NCI-H2196 (cell line): Measurements from ENCODE around the gene TAL1.

Experiments used
- DNase-seq: peaks from one replicate; lab custom pipeline; 2025; ENCODE audit not compliant: unreplicated experiment; lab: John Stamatoyannopoulos, UW

The TAL1 gene

DNA sequence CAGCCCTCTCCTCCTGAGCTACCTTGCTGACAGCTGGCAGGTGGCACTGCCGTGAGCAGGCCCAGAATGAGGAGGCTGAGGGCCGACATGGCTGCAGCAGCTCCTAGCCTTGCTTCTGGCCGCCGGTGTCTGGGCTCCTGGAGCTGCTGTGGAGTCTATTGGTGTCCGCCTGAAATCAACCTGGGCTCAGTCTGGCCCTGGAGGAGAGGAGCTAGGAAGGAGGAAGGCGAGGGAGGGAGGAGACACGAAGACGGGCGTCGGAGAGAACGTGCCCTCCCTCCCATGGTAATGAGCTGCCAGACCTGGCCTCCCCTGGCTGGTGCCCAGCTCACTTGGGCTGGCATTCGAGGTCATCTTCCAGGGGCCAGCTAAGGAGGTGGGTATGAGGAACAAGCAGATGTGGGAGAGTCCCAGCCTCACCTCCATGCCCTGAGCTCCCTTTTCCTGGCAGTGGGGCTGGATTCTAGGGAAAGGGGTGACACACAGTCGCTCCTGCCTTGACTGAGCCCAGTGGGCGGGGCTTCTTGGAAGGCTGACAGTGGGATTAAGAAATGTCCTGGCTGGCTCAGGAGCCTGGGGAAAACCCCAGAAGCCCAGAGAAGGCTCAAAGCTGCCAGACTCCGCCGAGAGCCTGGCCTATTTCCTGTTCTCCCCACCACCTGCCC, 42.0 kb downstream of the TAL1 start, which contains the start of gene PDZK1IP1:
TSS of gene PDZK1IP1 (minus strand) at position 193 of the 665 bp plus-strand sequence. CDS start at position 89, 104 bp downstream.
- DNase-seq: peak; percentile 47

DNA sequence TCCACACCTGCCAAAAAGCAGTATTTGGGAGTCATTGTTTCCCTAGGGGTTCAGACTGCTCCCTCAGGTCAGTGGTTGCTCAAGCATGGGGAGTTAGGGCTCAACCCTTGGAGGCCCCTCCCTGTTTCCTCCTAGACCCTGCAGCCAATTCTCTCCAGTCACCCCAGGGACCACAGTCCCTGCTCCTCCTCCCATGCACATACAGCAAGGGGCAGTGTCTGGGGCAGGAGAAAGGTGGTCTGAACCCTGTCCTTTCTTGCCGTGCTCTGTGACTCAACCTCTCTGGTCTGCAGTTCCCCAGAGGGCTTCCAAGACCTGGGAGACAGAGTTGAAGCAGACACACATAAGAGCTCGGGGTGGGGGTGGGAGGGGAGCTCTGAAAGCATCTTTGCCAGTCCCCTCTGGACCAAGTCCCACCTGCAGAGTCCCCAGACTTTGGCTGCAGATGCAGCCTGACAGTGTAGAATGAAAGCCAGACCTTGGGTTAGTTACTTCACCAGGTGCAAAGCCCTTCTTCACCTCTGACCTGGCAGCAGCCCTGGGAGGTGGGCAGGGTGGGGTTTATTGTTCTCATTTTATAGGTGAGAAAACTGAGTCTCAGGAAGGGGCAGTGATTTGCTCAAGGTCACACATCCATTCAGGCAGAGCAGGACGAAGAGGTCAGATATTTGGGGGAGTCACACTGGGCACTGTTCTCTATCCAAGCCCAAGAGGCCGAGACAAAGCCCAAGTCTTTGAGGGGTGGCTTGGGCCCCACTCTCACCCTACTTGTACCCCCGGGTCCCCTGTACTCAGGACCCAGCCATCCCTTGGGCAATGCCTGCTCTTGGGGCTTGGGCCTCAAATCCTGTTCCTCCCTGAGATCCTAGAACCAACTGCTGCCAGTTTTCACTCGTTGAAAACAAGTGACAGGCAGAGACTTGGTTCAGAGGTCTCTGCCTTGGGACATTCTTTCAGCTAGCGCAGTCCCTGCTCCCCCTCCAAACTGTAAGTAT, 42.9 kb downstream of the TAL1 start:
- DNase-seq: no peak

DNA sequence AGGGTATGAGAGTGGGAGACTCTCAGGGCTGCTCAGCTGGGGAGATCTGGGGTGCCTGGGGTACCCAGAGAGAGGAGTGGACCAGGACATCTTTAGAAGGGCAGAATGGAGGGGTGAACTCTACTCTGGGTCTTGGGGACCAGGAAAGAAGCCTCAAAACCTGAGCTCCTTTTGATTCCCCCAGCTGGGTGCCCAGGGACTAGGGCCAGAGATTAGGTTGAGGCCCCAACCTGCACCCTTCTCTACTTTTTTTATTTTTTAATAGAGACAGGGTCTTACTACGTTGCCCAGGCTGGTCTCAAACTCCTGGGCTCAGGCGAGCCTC, 44.1 kb downstream of the TAL1 start:
- DNase-seq: no peak

DNA sequence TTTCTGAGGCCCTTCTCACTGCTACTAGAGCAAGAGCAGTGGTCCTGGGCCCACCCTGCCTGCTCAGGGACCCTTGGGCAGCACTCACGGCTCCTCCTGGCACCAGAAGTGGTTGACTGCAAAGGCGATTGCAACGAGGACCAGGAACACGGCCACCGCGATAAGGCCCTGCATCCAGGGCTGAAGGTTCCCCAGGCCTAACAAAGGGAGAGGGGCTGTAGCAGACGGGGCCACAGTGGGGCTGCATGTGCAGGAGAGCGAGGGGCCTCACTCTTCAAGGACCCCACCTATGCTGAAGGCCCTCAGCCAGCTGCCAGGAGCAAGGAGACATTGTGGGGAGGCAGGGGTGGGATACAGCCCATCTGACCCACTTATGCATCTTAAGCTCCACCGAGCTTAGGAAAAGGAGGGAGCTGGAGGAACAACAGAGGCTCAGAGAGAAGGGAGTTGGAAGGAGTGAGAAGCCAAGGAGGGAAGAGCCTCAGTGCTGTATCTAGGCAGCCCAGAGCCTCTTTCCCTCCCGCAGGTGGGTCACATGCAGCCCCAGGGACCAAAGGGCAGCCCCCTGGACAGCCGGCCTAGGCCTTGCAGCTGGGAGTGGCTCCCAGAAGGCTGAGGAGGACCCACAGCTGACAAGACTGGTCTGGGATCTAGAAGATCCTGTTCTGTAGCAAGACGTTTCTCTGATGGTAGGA, 44.6 kb downstream of the TAL1 start:
- no peak for DNase-seq

DNA sequence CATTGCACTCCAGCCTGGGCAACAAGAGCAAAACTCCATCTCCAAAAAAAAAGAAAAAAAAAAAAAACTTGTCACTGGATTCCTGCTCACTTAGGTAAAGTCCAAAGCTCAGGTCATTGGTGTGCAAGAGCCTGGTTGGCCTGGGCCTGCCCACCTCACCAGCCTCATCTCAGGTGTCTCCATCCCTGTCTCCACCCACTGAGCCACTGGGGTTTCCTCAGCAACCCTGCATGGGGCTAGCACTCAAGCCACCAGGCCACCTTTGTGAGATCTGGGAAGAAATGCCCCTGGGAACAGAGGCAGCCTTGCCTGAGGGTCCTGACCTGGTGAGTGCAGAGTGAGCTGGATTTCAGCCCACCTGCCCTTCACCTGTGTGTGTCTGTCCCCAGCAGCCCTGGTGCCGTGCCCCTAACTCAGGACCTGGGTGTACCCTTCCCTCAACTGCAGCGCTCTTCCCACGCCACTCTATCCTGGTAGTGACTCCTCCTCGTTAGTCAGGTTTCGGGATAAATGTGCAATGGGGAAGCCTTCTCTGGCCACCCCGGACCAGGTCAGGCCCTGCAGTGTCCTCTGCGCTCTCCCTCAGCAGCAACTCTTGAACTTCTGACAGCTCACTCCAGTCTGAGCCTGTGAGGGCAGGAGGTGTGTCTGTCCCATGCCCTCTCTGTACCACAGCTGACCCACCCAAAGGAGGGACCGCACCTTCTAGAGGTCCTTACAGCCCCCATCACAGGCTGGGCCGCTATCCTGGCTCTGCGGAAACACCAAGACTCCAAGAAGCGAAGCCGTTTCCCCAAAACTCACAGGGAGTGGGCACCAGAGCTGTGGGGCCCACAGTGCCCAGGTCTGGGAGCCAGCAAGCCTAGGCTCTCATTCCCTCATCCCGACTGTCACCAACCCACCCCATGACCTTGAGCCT, 45.5 kb downstream of the TAL1 start:
- no peak for DNase-seq

DNA sequence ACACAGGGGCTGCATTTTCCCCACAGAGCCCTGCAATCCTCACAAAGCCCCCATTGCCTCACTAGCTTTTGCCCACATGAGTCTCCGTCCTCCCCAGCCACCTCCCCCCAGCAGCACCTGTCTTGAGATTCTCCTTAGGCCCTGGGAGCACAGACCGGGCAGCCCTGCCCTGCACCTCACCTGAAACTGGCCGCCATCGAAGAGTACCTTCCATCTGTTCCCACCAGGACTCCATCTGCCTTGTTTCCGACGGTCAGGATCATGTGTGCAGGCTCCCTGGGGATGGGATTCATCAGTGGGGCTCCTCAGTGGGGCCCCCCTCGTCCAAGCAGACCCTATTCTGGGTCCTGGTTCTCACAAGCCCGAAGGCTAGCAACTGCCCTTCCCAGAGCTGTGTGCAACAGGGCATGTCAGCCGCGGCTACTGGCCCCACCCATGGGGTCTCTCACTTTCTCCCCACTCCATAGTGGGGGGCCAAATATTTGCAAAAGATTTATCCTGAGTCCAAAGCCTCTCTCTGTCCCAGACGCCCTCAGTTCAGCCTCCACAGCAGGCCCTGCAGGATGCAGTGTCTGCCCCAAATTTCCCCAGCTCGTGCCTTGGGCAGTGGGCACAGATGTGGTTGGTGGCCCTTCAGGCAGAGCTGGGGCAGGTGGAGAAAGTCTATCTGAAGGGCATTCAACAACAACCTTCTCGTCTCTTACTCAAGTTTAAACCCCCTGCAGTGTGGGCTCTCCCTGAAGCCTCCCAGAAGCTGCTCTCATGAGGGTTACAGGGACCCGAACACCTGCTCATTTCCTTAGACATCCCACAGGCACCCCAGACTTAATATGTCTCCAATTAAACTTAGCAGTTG, 47.0 kb downstream of the TAL1 start:
- no peak for DNase-seq

DNA sequence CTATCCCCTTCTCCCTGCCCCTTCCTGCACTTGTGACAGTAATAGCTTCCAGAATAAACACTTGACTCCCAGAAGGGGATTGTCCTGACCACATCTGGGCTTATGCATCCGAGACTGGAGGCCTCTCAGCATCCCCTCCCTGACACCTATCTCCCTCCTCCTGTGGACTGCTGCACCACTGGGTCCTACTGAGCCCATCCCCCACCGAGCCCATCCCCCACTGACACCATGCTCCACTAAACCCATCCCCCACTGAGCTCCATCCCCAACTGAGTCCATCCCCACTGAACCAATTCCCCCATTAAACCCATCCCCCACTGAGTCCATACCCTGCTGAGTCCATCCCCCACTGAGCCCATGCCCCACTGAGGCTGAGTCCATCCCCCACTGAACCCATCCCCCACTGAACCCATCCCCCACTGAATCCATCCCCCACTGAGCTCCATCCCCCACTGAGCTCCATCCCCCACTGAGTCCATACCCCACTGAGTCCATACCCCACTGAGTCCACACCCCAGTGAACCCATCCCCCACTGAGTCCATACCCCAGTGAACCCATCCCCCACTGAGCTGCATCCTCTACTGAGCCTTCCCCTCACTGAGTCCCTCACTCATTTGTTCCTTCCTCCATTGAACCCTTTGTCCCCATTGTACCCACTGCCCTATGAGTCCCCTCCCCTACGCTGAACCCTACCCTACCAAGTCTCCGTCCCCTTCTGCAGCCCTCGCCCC, 47.8 kb downstream of the TAL1 start:
- DNase-seq: peak; percentile 39

DNA sequence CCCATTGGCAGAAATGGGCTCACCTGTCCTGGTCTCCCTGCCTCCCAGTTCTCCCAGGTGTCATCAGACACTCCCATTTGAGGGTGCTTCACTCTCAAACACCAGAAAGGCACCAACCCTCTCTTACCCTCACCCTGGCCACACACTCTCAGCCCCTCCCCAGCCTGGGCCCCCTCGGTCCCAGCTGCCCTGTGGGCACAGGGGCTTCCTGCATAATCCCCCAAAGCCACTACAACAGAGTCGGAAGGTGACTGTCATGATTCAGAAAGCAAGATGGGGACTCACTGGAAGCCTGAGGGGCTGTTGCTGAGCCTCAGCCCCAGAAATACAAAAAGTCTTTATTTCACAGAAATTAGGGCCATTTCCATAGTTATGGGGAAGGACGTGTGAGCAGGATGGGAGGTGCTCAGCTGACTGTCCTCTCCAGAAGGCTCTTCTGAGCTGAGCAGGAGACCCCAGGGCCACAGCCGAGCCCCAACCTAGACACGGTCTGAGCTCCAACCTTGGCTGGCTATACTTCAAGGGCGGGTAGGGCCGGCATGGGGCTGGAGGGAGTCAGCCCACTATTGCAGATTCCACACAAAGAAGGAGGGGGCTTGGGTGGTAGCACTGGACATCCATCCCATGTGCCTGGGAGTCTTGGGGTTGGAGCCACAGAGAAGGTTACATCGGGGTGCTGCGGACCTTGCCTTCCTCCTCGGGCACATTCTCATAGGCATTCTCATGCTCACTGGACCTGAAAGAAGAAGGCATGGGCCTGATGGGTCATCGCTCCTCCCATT, 48.5 kb downstream of the TAL1 start:
- DNase-seq: no peak

DNA sequence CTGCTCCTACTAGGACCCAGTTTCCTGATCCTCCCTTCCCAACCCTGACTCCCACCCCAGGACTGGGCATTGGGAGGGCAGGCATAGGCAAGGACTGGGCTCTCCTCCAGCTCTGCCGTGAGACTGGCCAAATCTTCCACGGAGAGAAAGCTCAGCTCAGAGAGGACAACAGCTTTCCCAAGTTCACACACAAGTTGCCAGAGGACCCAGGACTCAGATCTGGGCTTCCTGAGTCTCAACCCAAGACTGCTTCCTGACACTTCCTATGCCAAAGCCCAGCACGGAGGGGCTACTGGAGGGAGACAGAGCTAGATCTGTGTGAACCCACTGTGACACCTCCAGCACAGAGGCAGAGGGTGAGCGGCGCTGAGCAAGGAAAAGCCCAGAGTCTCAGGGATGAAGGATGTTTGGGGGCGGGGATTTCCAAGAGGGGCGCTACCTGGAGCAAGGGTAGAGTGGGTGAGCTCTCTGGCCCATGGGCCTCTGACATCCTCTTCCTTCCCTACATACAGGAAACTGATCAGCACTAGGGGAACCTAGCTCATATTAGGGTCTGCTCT, 49.3 kb downstream of the TAL1 start:
- DNase-seq: no peak

DNA sequence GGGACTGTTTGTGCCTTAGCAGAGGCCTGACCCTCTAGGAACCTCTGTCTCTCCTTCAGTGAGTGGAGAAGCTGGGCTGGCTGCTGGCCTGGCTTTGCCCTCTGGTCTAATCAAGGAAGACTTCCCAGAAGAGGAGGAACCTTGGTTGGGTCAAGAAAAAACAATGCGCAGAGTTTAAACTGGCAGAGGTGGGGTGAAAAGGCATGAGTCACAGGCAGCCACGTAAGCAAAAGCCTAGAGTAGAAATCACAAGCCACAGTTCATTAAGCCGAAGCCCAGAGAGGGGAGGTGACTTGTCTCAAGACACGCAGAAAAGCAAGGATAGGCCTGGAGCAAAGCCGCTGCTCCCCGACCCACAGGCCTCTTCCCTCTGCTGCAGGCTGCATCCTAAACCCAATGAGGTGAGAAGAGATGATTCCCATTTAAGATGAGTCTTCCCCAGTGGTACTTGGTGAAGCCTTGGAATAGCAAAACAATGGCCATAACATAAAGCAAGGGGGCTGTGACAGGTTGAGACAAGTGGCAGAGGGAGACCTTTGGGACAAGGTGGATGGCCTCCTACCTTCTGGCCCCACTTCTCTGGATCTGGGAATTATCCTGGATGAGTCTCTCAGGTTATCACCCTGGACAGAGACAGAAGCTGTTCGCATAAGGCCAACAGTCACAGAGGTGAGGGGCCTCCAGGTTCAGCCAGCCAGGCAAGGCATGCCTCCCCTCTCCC, 49.9 kb downstream of the TAL1 start:
- no peak for DNase-seq

DNA sequence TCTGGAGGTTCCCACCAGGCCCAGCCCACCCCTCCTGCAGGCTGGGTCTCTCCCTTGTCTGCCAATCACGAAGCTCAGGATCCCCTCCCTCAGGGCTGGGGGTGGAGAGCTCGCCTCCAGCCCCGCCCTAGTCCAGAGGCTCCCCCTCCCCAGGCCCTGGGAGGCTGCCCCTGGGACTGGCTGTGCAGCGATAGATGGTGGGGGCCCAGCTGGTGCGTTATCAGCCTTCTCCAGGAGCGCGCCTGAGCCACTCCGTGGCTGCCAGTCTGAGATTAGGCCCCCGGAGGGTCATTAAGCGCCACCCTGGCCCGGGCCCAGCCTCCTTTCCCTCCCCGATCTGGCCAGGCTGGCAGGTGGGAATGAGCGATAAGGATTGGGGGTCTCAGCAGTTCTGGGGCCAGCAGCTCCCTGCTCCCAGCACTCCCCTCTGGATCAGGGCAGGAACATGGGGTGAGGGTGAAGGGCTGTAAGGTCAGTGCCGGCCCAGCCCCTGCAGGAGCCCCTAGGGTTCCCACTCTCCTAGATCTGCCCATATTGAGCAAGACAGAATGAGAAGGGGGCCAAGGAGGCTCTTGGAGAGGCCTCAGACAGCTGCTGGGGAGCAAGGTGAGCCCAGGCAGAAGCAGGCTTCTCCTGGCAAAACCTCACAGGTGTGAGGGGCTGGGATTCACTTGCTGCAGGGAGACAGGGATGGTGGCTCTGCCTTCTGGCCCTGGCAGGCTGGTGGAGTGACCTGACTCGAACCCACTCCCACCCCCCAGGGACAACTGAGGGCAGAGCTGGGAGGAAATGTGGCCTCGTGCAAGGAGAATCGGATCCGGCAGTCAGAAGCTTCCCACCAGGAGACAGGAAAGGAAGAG, 50.7 kb downstream of the TAL1 start:
- DNase-seq: no peak

DNA sequence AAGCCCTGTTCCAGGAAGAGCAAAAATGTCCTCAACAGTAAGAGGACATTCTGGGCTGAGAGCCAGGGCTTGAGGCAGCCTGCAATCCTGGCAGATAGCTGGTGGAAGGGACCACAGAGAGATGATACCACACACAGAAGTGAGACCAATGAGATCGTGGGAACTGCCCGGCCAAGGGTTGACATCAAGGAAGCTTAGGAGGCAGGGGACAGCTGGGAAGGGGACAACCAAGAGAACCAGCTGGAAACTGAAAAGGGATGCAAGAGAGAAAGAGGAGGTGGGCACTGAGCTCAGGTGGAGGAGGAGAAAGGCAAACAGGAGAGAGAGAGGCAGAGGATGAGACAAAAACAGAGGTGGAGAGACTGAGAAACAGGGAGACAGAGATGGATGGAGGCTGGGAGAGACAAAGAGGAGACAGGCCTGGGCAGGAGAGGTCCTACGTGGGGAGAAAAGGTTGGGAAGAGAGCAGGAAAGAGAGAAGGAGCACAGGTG, 51.4 kb downstream of the TAL1 start:
- peak; percentile 63 for DNase-seq

DNA sequence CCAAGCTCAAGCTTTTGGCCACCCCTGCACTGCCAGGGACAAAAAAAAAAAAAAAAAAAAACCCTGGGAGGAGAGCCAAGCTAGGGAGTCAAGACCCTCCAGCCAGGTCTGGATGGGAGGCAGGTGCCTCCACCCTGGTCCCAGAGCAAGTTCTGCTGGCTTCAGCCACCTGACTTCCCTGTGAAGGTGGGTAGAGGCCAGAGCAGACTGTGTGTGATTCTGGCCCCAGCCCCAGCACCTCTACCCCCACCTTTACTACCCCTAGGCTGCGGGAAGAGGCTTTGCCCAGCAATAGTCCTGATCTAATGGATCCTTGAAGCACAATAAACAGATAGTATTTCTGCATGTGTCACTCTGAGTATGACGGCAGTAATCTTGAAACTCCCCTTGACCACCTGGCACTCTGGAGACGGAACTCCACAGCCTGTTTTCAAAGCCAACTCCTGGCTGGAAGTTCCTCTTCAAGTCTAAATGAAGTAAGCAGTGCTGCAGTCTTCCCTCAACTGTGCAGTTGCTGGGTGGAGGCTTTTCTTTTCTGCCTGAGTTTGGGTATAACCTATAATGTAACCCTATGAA, 51.9 kb downstream of the TAL1 start:
- DNase-seq: peak; percentile 56

DNA sequence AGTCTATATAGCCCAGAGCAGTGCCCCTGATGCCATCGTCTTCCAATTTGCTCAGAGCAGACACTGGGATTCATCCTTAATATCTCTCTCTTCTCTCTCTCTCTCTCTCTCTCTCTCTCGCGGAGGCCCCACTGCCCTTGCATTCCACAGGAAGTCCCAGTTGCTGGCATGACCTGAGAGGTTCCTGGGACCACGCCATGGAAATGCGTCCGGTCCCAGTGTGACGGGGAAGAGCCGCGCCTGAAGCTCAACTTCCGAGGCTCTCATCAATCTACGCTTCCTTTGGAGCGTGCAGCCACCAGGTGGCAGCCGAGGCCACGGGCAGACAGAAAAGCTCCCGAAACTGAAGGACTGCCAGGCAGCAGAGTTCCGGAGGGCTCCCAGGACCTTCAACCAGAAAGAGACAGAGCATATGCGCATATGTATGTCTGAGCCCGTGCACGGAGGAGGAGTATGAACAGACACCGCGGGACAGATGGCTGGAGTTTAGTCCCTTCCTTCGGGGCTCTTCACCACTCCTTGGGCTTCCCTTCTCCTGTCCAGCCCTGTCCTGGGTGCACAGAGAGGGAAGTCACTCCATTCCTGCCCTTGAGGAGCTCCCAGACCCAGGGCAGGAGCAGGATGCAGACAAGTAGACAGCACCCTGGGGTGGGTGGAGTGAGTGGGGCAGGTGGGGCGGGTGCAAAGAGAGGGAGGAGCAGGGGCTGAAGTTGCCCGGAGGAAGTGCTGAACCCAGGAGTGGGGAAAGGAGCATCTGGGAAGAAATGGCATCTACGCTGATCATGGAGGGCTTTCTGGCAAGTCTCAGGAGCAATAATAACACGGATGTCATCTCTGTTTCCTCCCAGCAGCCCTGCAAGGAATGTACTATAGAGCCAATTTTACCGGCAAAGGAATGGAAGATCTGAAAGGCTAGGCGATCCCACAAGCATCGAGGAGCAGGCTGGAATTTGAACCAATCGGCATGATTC, 52.7 kb downstream of the TAL1 start:
- DNase-seq: peak; percentile 95

DNA sequence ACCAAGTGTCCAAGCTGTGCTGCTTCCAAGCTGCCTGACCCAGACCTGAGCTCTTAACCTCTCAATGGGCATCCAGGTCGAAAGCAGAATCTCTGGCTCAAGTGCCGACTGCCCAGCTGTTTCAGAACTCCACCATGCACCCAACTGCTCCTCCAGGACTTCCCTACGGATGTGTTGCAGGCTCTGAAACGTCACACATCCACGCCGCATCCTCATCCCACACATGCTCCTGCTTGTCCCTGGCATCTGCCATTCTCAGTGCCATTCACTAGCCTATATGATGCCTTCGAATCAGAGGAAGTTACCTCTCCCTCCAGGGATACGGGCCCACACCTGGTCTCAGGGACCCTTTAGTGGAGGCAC, 53.4 kb downstream of the TAL1 start:
- no peak for DNase-seq
